Vagina (tissue), 2 donors: Measurements from ENCODE around the gene DDX39B. TPM values are rescaled to one million over a fixed set of nuclear protein-coding genes. Genes with fewer than 3 reads are reported as not detected.

Source experiments
- DNase-seq, 2 donors: peaks; one replicate each; pipeline ENCODE4 v3.0.0-alpha.2; 2017; ENCODE audit errors: extremely low spot score in 2 of 2
- H3K27ac ChIP-seq: fragments of 200-600 bp; sonication (generic); one replicate; pipeline ENCODE4 v1.5.1; 2019
- H3K27me3 ChIP-seq: fragments of 200-600 bp; sonication (generic); one replicate; pipeline ENCODE4 v1.5.1; 2019
- H3K36me3 ChIP-seq, 2 donors: fragments of 200-600 bp; sonication (generic); one replicate each; pipeline ENCODE4 v1.5.1; 2017 to 2019
- H3K4me1 ChIP-seq: fragments of 200-600 bp; sonication (generic); one replicate; pipeline ENCODE4 v1.5.1; 2019
- H3K4me3 ChIP-seq, 2 donors: fragments of 200-600 bp; sonication (generic); 1 replicate in 1 of 2; 2 replicates in 1 of 2; pipeline ENCODE4 v1.5.1; 2016 to 2019
- H3K9me3 ChIP-seq: fragments of 200-600 bp; sonication (generic); one replicate; pipeline ENCODE4 v1.5.1; 2019
- CTCF ChIP-seq, 3 experiments: fragments of 450-650 bp in 2 of 3; fragments of 200-600 bp in 1 of 3; sonication (generic) in 1 of 3; IDR thresholded peaks; one replicate each; pipeline ENCODE4 v1.5.1; 2017 to 2019; ENCODE audit warnings: antibody characterized with exemption in 3 of 3, mild to moderate bottlenecking in 2 of 3, moderate library complexity in 2 of 3
- POLR2A ChIP-seq, 2 donors: fragments of 450-650 bp; IDR thresholded peaks; one replicate each; pipeline ENCODE4 v1.6.1; 2017; ENCODE audit warnings: antibody characterized with exemption in 2 of 2, mild to moderate bottlenecking in 2 of 2, moderate library complexity in 2 of 2
- POLR2AphosphoS5 ChIP-seq, 2 donors: sonication (generic); formaldehyde crosslinking; IDR thresholded peaks; one replicate each; pipeline ENCODE4 v1.9.0; 2017; ENCODE audit warnings: antibody characterized with exemption in 2 of 2, mild to moderate bottlenecking in 2 of 2, low read depth in 1 of 2; ENCODE audit not compliant: insufficient read depth in 1 of 2
- intact Hi-C: fragments of 100-400 bp; cut with DNase I; formaldehyde crosslinking; loops from one replicate; pipeline ENCODE4 v1.15.1; 2023
- total RNA-seq: library from RNA; depleted of rRNA; stranded (reverse); fragments of >200 nt; gene quantifications from one replicate; pipeline ENCODE4 v1.2.3, GENCODE V29; 2016

DDX39B gene
- total RNA-seq, 1 donor from 2014 or later = 299 TPM

DNA sequence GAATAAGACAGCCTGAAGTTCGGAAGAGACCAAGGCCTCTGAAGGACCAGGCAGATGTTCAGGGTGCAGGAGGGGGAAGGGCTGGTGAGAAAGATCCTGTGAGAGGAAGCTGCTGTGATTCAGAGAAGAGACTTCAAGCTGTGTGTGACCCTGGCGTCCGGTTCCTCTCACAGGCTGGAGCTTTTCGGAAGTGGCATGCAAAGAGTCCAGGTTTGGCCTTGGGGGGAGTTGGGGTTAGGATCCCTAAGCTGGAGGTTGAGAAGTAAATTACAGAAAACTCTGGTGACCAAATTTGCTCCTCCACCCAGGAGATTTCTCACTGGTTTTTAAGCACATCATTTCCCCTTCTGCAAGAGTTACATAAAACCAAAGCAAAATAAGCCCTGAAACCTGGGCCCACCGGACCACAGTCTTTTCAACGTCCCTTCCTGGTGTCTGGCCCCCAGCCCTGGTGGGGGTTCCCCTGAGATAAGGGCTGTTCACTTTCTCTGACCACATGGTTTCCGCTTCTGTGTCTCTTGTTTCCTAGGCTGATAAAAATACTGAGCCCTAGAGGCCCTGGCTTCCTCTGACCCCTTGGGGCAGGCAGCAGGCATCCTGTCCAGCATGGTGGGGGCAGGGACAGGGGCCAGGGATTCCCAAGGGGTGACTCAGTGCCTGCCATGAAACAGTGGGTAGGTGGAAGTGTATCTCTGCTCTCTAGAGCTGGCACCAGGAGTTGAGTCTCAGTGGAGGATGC is 18.3 kb upstream of the DDX39B start:
- no peak for TF ChIP-seq POLR2A (IDR thresholded peaks at IDR 0.05)
- TF ChIP-seq POLR2AphosphoS5 (IDR thresholded peaks at IDR 0.05; ENCODE audit: insufficient read depth in 1 of 2, low read depth in 1 of 2) = peak in 1 of 2 donors; percentile 59
- intact Hi-C loops = no loop called here
- Histone ChIP-seq H3K4me3 (no peak overlapping the region), H3K36me3 (peaks cover 0 to 31% of the 10 kb centered on the region in 2 donors), H3K9me3 (no peaks in the 10 kb centered on the region), H3K27me3 (no peaks in the 10 kb centered on the region), H3K4me1 (peaks cover 23% of the 10 kb centered on the region), H3K27ac (peak overlapping the region; percentile 18)
- DNase-seq = no peak

DNA sequence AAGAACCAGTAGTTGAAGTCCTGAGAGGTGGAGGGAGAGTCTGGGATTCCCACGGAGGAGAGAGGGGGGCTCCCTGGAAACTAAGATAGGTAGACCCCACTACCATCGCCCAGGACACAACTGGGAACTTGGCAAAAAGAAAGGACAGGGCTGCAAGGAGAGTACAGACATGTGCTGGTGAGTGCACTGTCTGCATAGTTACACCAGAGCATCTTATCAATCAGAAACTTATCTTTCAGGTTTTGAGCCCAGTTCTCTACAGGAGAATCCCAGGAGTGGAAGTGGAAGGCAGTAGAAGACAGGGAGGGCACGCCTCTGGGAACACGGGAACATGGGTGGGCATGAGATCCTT is 17.8 kb upstream of the DDX39B start:
- Histone ChIP-seq H3K4me1 (peaks cover 23% of the 10 kb centered on the region), H3K36me3 (peaks cover 0 to 31% of the 10 kb centered on the region in 2 donors), H3K9me3 (no peaks in the 10 kb centered on the region), H3K4me3 (no peak overlapping the region), H3K27ac (peak overlapping the region; percentile 18), H3K27me3 (no peaks in the 10 kb centered on the region)
- no peak for TF ChIP-seq POLR2A (IDR thresholded peaks at IDR 0.05)
- TF ChIP-seq CTCF (IDR thresholded peaks at IDR 0.05) = no peak
- TF ChIP-seq POLR2AphosphoS5 (IDR thresholded peaks at IDR 0.05; ENCODE audit: insufficient read depth in 1 of 2, low read depth in 1 of 2) = no peak
- DNase-seq = no peak
- intact Hi-C loops = no loop called here

DNA sequence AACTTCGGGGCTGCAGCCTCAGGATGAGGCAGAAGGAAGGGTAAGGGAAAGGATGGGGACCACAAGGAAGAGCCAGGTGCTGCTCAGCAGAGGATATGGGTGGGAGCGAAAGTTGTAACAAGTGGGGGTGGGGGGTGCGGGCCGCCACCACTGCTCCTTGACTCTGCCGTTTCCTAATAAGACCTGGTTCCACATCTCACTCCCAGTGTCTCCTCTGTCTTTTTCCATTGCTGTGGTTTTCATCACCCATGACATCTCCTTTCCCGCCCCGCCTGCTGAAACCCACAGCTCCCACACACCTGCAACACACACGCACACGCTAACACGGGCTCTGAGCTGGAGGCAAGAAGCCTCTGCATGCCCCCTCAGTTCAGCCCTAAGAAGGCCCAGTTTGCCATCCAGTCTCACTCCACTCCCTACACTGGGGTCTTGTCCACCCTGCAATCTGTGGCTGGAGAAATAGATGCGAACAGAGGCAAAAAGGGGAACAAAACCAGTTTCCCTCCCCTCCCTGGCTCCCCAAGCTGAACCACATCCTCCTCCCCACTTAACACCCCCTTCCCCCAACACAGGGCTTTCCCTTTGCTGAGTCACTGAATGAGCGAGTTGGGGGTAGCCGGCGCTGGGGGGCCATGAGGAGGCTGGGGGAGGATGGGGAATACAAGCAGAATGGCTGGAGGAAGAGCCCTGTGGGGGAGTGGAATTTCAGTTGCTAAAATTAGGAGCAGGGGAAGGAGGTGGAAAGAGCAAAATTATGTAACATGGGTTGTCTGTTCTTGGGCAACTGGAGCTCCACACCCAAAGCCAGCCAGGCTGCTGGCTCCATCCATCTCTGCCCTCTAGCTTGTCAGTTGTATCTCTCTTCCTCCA is 17.1 kb upstream of the DDX39B start:
- peak overlapping the region; percentile 18 for H3K27ac ChIP-seq
- H3K4me3 ChIP-seq = no peak overlapping the region
- H3K4me1 ChIP-seq = peaks cover 23% of the 10 kb centered on the region
- no peaks in the 10 kb centered on the region for H3K27me3 ChIP-seq
- no peak for DNase-seq
- H3K36me3 ChIP-seq = peaks cover 0 to 31% of the 10 kb centered on the region in 2 donors
- no peak for TF ChIP-seq POLR2A (IDR thresholded peaks at IDR 0.05)
- TF ChIP-seq POLR2AphosphoS5 (IDR thresholded peaks at IDR 0.05; ENCODE audit: insufficient read depth in 1 of 2, low read depth in 1 of 2) = no peak
- TF ChIP-seq CTCF (IDR thresholded peaks at IDR 0.05) = no peak
- H3K9me3 ChIP-seq = no peaks in the 10 kb centered on the region
- intact Hi-C loops = no loop called here

- intact Hi-C loops = no loop called here
- Histone ChIP-seq H3K27me3 (no peaks in the 10 kb centered on the region), H3K4me1 (peaks cover 23% of the 10 kb centered on the region), H3K27ac (no peak overlapping the region), H3K4me3 (no peak overlapping the region), H3K36me3 (peaks cover 0 to 31% of the 10 kb centered on the region in 2 donors), H3K9me3 (no peaks in the 10 kb centered on the region)
- no peak for DNase-seq
- TF ChIP-seq CTCF (IDR thresholded peaks at IDR 0.05) (no peak), POLR2A (IDR thresholded peaks at IDR 0.05) (no peak), POLR2AphosphoS5 (IDR thresholded peaks at IDR 0.05; ENCODE audit: insufficient read depth in 1 of 2, low read depth in 1 of 2) (no peak)
Measured at GRCh38 chr6:31558318-31558625, 16.5 kb upstream of the DDX39B start.

DNA sequence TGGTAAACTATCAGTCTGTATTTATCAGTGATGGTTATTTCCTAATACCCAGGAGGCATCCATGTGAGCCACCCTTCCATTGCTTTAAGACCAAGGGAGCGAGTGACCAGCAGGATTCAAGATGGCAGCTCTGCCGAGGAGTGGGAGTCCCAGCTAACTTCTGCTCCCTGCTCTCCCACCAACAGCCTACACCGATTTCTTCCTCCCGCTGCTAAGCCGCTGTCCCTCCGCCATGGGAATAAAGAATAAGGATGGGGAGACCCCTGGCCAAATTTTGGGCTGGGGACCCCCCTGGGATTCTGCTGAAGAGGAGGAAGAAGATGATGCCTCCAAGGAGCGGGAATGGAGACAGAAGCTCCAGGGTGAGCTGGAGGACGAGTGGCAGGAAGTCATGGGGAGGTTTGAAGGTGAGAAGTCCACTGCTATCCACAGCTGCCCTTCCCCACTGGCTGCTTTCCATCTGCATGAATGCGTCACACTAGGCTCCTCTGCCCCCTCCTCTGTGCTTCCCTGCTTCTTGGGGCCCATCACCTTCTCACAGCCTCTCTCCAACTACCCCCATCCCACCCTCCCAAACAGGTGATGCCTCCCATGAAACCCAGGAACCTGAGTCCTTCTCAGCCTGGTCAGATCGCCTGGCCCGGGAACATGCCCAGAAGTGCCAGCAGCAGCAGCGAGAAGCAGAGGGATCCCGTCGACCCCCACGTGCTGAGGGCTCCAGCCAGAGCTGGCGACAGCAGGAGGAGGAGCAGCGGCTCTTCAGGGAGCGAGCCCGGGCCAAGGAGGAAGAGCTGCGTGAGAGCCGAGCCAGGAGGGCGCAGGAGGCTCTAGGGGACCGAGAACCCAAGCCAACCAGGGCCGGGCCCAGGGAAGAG is 15.9 kb upstream of the DDX39B start:
- Histone ChIP-seq H3K27ac (no peak overlapping the region), H3K36me3 (peaks cover 0 to 31% of the 10 kb centered on the region in 2 donors), H3K4me3 (no peak overlapping the region), H3K27me3 (no peaks in the 10 kb centered on the region), H3K9me3 (no peaks in the 10 kb centered on the region), H3K4me1 (peaks cover 23% of the 10 kb centered on the region)
- intact Hi-C loops = no loop called here
- DNase-seq = no peak
- TF ChIP-seq CTCF (IDR thresholded peaks at IDR 0.05) = no peak
- TF ChIP-seq POLR2A (IDR thresholded peaks at IDR 0.05) = no peak
- no peak for TF ChIP-seq POLR2AphosphoS5 (IDR thresholded peaks at IDR 0.05; ENCODE audit: insufficient read depth in 1 of 2, low read depth in 1 of 2)
